Measurements from ENCODE around the gene TSPAN16. TPM values are rescaled to one million over a fixed set of nuclear protein-coding genes. Genes with fewer than 3 reads are reported as not detected.
"Not testable (repeated sequence)": the region's sequence is repeated elsewhere in the genome, so short reads cannot be mapped to it uniquely, and the experiment has no call there.

TSPAN16 gene
- total RNA-seq, 1 donor from 2014 or later: not detected

- TF ChIP-seq CTCF (IDR thresholded peaks at IDR 0.05; ENCODE audit: borderline replicate concordance): no peak
- DNase-seq: no peak
- intact Hi-C loops (cut with micrococcal nuclease): no loop called here
These were observed 10.4 kb downstream of the TSPAN16 start for GRCh38 chr19:11306337-11306736.

DNA sequence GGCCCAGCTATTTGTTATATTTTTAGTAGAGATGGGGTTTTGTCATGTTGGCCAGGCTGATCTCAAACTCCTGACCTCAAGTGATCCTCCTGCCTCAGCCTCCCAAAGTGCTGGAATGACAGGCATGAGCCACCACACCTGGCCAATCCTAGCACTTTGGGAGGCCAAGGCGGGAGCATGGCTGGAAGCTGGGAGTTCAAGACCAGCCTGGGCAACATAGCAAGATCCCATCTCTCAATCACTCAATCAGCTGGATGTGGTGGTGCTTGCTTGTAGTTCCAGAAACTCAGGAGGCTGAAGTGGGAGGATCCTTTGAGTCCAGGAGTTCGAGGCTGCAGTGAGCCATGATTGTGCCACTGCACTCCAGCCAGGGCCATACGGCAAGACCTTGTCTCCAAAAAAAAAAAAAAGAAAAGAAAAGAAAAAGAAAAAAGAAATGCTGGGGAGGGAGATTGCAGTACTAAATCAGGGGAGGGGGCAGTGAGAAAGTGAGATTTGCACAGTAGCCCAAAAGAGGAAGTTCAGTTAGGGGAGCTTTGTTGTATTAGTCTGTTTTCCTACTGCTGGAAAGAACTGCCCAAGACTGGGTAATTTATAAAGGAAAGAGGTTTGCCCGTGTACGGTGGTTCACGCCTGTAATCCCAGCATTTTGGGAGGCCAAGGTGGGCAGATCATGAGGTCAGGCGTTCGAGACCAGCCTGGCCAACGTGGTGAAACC, 24.5 kb downstream of the TSPAN16 start:
- H3K27me3 ChIP-seq (ENCODE audit: low read depth); H3K36me3 ChIP-seq; intact Hi-C loops (cut with micrococcal nuclease); H3K9me3 ChIP-seq (replicated peaks); H3K4me3 ChIP-seq; H3K27ac ChIP-seq (replicated peaks); DNase-seq: not testable (repeated sequence)
- peaks cover 25% of the 10 kb centered on the region for H3K4me1 ChIP-seq

More at GRCh38 chr19:11306337-11306736, 10.4 kb downstream of the TSPAN16 start:
- no peaks in the 10 kb centered on the region for H3K9me3 ChIP-seq (replicated peaks)
- no peak overlapping the region for H3K4me3 ChIP-seq
- no peak overlapping the region for H3K27ac ChIP-seq (replicated peaks)
- H3K4me1 ChIP-seq: no peaks in the 10 kb centered on the region
- no peaks in the 10 kb centered on the region for H3K36me3 ChIP-seq
- H3K27me3 ChIP-seq (ENCODE audit: low read depth): peaks cover 10% of the 10 kb centered on the region

GRCh38 chr19:11321191-11322126, 25.5 kb downstream of the TSPAN16 start:
- intact Hi-C loops (cut with micrococcal nuclease): no loop called here
- peak overlapping the region; percentile 82 for H3K27ac ChIP-seq (replicated peaks)

DNA sequence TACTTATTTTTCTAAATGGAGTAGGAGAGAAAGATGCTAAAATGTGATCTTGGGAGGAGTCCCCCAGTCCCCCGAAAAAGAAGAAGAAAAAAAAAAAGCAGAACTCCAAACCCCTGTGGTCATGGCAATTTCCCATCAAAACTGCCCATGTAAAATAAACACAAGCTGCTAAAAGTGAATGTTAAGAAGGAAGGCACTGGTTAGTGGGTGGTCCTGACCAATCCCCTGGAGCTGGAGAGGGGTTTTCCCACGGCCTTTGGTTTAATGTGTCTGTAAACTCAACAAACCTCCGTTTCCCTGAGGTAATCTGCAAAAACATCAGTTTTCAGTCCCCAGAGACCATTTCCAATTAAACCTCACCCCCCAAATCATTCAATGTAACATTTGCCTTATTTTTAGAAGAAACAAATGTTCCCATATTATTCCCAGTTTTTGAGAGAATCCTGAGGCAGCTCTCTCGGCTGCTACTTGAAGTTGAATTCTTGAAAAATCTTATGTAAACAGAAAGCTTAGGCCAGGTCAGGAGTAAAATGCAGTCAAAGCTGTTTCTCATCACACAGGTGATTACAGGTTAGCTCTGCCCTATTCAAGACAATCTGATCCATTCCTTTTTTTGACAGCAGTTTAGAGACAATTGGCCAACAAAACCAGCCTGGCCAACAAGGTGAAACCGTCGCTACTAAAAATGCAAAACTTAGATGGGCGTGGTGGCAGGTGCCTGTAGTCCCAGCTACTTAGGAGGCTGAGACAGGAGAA, 26.5 kb downstream of the TSPAN16 start:
- TF ChIP-seq CTCF (IDR thresholded peaks at IDR 0.05; ENCODE audit: borderline replicate concordance): no peak
- H3K27me3 ChIP-seq (ENCODE audit: low read depth): no peaks in the 10 kb centered on the region
- H3K4me3 ChIP-seq: no peak overlapping the region
- intact Hi-C loops (cut with micrococcal nuclease): no loop called here
- peaks cover 17% of the 10 kb centered on the region for H3K36me3 ChIP-seq
- no peaks in the 10 kb centered on the region for H3K9me3 ChIP-seq (replicated peaks)
- DNase-seq: no peak
- H3K4me1 ChIP-seq: peaks cover 25% of the 10 kb centered on the region
- peak overlapping the region; percentile 82 for H3K27ac ChIP-seq (replicated peaks)

More at GRCh38 chr19:11321191-11322126, 25.5 kb downstream of the TSPAN16 start:
- DNase-seq: no peak
- TF ChIP-seq CTCF (IDR thresholded peaks at IDR 0.05; ENCODE audit: borderline replicate concordance): no peak
- H3K27me3 ChIP-seq (ENCODE audit: low read depth): no peaks in the 10 kb centered on the region
- H3K4me3 ChIP-seq: no peak overlapping the region
- H3K4me1 ChIP-seq: peaks cover 25% of the 10 kb centered on the region
- H3K9me3 ChIP-seq (replicated peaks): no peaks in the 10 kb centered on the region
- H3K36me3 ChIP-seq: peaks cover 7% of the 10 kb centered on the region

DNA sequence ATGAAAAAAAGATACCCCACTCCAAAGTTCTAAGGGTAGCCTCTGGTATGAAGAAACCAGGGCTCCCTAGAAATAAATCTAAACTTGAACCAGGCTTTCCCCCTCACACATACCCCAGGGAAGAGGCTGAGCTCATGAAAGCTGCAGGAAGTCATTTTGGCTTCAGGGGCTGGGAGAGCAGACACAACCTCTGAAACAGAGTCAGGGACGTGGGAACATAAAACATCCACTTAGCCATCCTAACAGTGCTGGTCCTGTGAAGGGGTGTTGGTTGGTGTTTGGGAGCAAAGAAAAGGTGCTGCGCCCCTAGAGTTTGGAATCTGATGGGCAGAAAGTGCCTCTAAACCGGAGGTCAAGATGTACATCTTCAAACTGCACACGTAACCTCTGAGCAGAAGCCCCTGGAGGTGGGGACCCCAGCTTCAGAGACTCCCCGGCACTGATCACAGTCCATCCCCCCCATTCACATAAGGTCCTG, 27.7 kb downstream of the TSPAN16 start:
- H3K9me3 ChIP-seq (replicated peaks): no peaks in the 10 kb centered on the region
- H3K27ac ChIP-seq (replicated peaks): peak overlapping the region; percentile 82
- intact Hi-C loops (cut with micrococcal nuclease): no loop called here
- no peak overlapping the region for H3K4me3 ChIP-seq
- peaks cover 28% of the 10 kb centered on the region for H3K36me3 ChIP-seq
- H3K4me1 ChIP-seq: peaks cover 25% of the 10 kb centered on the region
- TF ChIP-seq CTCF (IDR thresholded peaks at IDR 0.05; ENCODE audit: borderline replicate concordance): no peak
- DNase-seq: no peak
- no peaks in the 10 kb centered on the region for H3K27me3 ChIP-seq (ENCODE audit: low read depth)
